ENCODE results near the gene ZIM2.

Gene ZIM2

DNA sequence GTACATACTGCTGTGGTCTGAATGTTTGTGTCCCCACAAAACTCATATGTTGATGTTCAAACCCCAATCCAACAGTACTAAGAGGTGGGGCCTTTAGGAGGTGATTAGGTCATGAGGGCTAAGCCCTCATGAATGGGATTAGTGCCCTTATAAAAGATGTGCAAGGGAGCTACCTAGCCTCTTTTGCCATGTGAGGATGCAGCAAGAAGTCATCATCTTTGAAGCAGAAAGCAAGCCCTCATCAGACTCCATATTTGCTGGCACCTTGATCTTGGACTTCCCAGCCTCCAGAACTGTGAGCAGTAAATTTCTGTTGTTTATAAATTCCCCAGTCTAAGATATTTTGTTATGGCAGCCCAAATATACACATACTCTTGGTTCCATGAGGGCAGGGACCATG is 33.9 kb downstream of the ZIM2 start:
- DNase-seq = no peak

DNA sequence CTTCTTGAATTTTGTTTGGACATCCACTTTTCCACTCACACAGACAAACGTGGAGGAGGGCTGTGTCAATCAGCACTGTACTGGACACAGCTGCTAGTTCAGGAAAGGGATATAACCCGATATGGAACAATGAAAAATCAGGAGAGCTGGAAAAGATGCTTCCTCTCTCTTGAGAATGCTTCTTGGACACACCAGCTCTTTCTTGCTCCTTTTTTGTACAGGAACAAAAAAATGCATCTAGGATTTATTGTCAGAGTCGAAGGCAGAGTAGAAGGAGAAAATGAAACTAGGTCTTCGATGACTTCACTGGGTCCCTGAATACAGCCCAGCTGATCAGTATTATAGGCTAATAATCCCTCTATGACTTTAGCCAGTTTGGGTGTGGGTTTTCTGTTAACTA is 62.2 kb downstream of the ZIM2 start:
- DNase-seq = no peak

DNA sequence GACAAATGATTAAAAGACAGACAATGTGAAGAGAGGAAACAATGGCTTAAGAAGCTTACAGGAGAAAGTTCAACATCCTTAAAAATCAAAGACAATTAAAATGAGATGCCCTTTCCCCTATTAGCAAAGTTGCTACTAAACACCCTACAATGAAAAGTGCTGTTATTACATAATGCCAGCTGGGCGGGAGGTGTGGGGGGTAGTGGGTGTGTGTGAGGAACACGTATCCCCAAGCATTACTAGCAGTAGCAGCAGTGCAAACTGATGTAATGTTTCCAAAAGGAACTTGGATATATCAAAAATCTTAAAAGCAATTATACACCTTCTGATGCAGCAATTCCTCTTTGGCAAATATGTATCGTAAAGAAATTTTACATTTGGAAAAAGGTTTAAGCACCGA is 70.9 kb downstream of the ZIM2 start:
- no peak for DNase-seq

DNA sequence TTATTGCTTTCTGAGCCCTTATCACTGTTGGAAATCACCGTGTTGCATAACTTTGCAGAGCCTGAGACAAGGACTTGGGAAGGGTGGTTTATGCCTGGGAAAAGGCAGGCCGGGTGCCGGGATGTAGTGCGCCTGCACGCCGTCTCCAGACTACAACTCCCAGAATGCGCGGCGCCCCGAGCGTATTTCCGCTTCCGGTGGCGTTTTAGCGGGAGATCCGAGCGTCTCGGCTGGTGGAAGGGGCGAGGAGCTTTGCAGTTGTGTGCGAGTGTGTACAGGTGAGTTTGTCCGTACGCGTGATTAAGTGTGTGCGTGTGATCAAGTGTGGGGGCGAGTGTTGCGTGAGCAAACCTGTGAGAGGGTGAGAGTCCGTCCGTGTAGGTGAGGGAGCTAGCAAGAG is 75.4 kb downstream of the ZIM2 start:
- no peak for DNase-seq

DNA sequence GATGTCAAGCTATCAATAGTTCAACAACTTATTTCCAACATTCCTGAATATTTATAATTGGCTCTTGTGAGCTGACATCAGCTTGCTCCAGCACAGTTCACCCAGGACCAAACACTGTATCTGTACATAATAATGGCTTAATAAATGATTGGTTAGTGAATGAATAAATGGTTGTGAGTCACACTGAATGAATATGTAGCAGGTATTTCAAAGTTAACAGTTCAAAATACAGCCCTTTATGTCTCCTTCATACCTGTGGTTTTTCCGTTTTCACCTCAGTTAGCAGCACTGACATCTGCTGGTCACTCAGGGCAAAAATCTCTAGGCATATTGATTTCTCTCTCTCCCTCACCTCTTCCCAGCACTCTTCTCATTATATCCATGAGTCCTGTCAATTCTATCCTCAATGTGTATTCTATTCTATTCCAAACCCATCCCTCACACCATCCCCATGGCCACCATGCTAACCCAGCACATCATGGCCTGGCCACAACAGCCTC is 76.3 kb downstream of the ZIM2 start:
- no peak for DNase-seq

DNA sequence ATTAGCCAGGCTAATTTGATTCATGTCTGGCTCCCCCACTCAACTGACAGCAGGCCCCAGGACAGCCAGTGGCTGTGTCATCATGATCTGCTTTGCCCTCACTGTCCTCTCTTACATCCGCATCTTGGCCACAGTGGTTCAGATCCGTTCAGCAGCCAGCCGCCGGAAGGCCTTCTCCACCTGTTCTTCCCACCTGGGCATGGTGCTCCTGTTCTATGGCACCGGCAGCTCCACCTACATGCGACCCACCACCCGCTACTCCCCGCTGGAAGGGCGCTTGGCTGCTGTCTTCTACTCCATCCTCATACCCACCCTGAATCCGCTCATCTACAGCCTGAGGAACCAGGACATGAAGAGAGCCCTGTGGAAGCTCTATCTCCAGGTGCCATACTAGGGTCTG is 79.7 kb downstream of the ZIM2 start:
- DNase-seq = no peak

DNA sequence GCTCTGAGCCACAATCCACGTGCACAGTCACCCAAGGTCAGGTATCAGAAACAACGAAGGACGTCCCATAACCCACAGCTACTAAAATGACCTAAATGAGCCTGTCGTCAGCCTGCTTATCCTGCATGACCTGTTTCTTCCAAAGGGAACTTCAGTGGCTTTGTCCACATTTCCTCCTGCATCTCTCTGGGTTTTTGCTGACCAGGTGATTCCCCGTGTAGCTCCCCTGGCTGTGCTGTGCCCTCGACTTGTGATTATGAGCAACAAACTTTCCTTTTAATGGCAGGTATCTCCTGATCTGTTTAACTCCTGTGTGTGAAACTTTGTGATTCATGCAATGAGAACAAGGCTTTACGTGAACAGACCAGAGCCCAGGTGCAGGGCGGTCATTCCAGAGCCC is 81.0 kb downstream of the ZIM2 start:
- no peak for DNase-seq

DNA sequence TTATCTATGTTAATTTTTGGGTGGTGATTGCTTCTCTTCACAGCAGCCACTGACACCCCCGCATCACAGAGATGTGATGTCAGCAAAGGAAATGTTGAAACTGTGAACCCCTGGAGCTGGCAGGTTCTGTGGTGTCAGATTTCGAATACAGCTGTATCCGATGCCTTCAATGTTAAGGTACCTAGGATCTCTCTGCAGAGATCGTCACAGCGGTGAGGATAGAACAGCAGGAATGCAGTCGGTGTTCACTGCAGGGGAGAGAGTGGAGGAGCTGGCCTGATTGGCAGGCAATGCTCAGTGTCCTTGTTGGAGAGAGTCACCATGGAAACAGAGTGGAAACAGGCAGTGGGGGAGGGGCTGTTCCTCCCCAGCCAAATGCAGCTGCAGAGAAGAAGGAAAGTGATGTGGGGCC is 89.4 kb downstream of the ZIM2 start:
- DNase-seq = no peak

DNA sequence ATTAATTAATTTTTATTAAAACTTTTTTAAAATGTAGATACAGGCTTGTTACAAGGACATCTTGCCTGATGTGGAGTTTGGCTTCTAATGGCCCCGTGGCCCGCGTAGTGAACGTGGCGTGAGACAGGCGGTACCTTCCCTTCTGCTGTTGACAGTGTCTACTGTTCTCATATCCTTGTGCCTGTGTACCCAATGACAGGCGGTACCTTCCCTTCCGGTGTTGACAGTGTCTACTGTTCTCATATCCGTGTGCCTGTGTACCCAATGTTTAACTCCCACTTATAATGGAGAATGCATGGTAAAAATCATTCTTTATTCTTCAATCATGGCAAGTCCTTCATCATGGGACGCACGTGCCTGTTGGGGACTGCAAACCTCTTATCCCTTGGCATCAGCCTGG is 89.9 kb downstream of the ZIM2 start:
- no peak for DNase-seq

DNA sequence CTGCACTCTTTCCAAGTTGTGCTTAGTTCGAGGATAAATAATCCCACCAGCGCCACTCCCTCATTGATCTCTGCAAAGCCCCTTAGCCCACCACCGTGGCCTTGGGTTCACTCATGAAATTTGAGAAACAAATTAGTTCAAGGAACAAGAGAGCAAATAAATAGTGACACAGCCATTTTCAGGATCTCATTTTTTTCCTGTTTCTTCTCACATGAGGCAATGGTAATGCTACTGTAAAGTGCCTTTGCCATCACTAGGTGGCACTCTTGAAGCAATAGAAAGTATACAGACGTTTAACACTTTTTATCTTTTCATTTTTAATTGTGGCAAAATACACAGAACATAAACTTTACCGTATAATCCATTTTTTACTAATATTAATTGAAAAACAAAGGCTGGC is 92.1 kb downstream of the ZIM2 start:
- DNase-seq = no peak

DNA sequence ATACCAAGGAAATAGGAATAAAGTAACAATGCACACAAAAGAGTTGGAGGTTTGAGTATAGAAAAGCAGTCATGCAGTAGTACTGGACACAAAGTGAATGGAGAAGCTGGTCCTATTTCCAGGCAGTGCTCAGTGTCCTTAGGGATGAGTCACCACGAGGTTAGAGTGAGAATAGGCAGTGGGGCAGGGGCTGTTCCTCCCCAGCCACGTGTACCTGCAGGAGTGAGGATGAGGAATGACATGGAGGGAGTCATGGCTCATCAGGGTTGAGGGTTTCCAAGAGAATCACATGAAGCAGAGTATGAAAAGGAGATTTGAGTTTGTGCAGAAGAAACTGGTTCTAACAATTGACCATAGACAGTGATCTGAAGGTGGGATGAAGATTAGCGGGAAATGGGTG is 94.2 kb downstream of the ZIM2 start:
- no peak for DNase-seq

DNA sequence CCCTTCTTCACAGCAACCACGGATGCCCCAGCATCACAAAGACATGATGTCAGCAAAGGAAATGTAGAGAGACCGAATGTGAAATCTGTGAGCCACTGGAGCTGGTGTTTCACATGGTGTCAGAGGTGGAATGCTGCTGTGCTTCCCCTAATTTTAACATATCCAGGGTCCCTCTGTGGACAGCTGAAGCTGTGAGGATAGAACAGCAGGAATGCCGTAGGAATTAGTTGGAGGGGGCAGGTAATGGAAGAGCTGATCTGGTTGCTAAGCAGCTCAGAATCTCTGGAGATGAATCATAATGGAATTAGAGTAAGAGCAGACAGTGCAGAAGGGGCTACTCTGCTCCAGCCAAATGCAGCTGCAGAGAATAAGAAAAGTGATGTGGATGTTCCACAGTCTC is 100.0 kb downstream of the ZIM2 start:
- no peak for DNase-seq

DNA sequence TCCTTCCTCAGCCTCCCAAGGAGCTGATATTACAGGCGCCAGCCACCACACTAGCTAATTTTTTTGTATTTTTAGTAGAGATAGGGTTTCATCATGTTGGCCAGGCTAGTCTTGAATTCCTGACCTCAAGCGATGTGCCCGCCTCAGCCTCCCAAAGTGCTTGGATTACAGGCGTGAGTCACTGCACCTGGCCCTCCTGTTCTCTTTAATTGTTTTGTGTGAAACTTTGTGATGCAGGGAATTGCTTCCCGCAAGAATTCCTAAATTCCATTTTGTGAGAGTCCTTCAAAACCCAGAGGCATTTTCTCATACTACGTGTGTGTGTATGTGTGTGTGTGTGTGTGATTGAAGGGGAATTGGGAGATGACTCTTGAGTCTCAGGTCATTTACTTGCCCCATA is 104.0 kb downstream of the ZIM2 start:
- no peak for DNase-seq

DNA sequence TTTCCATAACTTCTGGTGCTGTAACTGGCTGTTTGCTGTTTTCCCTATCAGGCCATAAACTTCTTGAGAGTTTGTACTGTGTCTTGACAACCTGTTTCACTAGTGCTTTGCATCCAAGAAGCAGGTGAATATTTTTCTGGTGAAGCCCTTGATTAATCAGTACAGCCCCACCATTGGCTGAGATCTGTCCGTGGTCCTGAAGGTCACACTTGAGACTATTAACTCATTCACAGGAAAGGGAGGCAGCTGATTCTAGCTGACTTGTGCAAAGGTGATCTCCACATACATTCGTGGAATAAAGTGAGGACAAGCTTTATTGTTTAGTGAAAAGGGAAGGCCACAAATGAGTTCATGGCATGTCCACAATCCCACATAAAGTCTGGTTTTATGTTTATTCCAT is 107.5 kb downstream of the ZIM2 start:
- no peak for DNase-seq

DNA sequence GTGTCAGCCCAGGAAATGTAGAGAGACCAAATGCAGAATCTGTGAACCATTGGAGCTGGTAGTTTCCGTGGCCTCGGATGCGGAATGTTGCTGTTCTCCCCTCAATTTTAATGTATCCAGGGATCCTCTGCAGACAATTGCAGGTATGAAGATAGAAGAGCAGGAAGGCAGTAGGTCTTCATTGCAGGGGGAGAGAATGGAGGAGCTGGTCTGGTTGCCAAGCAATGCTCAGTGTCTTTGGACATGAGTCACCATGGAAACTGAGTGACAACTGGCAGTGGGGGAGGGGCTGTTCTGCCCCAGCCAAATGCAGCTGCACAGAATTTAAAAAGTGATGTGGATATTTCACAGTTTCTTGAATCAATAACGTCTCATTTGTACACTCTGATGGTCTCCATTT is 112.8 kb downstream of the ZIM2 start:
- no peak for DNase-seq

DNA sequence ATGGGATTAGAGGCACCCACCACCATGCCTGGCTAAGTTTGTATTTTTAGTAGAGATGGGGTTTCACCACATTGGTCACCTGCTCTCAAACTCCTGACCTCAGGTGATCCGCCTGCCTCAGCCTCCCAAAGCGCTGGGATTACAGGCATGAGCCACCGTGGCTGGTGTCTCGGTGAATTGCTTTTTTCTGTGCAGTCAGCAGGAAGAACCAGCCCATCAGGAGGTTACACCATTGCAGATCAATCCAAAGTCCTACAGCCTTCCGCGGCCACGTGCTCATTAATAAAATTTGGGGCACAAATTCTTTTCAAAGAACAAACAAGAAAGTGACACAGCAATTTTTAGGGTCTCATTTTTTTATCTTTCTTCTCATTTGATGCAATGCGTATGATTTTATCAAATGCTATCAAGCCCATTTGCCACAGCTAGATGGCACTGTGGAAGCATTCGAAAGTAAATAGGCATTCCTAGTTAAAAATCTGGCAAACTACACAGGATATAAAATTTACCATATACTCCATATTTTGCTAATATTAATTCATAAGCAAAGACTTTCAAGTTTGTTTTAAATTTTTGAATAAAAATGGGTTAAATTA is 114.6 kb downstream of the ZIM2 start:
- no peak for DNase-seq

Data from effector CD8-positive, alpha-beta T cell (primary cell).